GM18498 (cell line): Measurements from ENCODE around the gene GNB1L.

Experiments
- ATAC-seq: cut with Tn5 transposase; IDR thresholded peaks from one replicate; pipeline ENCODE4 v1.9.1; 2021; ENCODE audit warnings: mild to moderate bottlenecking, moderate library complexity; ENCODE audit not compliant: unreplicated experiment

Gene GNB1L, protein sequence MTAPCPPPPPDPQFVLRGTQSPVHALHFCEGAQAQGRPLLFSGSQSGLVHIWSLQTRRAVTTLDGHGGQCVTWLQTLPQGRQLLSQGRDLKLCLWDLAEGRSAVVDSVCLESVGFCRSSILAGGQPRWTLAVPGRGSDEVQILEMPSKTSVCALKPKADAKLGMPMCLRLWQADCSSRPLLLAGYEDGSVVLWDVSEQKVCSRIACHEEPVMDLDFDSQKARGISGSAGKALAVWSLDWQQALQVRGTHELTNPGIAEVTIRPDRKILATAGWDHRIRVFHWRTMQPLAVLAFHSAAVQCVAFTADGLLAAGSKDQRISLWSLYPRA

DNA sequence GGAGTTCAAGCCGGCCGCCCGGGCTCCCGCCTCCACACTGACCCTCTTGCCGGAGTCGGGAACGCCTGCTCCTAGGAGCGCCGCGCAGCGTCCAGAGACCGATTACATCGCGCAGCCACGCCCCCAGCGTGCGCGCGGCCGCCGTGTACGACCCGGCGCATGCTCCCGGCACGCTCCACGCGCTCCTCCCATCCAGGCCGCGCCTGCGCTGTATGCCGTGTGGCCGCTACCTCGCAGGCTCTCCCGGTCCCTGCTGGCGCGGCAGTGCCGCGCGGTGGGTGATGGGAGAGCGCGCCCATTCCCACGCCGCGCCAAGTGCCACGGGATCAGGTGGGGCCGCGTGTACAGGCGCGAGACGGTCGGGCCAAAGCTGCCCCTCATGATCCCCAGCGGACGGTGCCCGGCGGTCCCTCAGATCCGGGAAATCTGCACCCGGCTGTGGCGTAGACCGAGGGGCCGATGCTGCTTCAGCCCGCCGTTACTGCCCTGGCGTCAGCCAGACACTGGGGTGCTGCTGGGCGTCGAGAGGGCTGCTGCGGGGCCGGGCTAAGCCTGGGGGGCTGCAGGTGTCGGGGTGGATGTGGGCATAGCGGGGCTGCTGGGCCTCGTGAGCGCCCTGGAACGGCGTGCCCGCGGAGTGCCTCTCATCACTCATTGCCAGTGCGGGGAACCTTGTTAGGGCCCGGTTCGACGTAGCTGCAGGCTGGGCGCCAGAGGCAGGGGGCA, at the start of gene GNB1L, which contains the start of gene RTL10:
Gene GNB1L, minus strand, starts transcription at position 97 of the 726 bp plus-strand sequence. CDS start 33,519 bp downstream, outside the sequence.
Gene RTL10, minus strand, starts transcription at position 97 of the 726 bp plus-strand sequence. CDS start 2,613 bp downstream, outside the sequence.
- ATAC-seq, result peak; percentile 91

DNA sequence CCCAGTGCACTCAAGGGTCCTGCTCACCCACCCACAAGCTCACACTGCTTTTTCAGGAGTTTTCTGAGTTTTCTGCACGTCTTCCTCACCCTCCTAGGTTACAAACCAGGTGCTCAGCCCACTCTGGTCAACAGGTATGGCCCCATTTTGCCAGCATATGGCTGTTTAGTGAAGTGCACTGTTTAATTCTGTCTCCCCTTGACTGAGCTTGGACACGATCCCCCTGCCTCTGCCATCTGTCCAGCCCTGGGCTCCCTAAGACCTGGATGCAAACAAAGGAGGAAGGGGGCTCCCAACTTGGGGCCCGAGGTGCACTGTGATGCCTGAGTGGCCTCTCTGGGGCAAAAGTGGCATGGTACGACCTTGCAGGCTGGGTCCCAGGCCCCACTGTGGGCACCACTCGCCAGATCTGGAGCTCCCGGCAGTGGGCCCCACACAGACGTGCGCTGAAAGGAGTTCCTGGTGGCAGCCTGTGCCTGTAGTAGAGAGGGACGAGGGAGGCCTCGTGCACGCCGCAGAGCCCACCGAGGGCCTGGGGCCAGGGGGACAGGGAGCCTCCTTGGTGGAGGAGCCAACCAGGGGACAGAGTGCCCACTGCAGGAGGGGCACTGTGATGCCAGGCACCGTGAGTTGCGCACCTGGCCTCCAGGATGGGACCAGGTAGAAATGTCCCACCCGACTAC, 49.6 kb upstream of the GNB1L start:
- ATAC-seq, result no peak

DNA sequence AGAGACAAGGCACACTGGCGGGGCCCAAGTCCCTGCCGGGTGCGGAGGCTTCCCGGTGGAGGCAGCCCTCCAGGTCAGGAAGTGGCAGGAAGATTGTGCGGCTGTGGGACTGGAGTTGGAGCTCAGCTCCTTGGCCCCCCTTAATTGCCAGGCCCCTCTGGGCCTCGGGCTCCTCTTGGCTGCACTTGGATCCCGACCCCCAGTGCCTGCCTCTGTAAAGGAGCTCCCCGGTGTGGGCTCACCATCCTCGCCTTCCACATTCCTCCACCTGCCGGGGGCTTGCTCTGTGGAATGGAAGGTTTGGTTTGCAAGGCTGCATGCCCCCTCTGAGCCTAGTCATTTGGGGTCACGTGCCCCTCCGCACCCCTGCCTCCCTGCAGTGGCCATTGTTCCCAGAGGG, 48.8 kb upstream of the GNB1L start:
- no peak for ATAC-seq

DNA sequence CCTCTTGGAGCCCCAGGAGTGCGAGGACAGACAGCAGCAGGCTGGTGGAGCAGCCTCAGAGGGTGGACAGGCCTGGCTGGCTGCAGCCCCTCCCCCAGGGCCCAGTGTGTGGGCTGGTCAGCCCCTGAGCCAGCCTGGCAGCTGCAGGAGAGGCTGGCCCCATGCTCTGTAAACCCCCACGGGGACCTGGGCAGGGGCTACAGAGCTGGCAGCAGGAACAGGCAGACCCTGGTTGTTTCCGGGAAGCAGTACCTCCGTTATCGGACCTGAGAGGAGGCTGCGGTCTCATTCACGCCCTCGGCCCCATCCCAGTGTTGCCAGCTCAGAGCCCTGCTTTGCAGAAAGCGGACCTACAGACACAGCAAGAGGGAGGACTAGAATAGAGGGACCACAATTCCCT, 48.4 kb upstream of the GNB1L start:
- no peak for ATAC-seq

DNA sequence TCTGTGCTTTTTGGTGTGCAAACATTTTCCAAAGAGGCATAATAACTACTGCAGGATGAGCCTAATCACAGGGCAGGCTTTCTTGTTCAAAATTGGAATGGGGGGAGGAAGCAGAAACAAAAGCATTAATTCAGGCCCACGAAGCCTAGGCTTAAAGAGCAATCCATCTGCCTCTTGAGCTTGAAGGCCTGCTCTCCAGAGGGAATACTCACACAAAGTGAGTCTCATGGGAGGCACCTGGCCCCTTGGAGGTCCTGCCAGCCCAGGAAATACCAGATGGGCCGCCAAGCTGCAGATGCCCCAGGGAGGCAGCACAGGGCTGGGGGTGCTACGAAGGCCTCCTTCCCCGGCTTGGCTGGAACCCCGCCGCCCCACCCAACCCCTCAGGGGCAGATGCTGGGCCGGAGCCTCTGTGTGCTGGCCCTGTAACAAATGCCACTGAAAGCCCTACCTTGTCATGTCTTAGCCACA, 47.6 kb upstream of the GNB1L start:
- no peak for ATAC-seq

DNA sequence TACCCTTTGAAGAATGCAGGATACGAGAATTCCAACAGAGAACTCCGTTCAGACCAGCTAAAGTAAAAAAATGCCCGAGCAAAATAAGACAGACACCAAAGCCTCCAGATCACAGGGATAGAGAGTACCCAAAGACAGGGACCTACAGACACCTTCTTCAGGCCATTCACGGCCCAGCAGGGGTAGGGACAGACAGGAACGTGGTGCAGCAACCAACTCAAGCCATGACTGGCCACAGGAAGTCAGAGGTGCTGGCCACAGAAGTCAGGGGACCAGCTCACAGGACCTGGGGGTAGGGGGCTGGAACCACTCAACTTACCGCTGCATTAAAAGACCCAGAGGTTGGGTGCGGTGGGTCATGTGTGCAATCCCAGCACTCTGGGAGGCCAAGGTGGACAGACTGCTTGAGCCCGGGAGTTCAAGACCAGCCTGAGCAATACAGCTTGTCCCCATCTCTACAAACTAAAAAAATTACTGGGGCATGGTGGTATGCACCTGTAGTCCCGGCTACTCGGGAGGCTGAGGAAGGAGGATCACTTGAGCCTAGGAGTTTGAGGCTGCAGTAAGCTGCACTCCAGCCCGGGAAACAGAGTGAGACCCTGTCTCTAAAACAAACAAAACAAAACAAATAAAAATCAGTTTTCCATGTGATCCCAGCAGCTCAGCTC, 47.0 kb upstream of the GNB1L start:
- no peak for ATAC-seq

DNA sequence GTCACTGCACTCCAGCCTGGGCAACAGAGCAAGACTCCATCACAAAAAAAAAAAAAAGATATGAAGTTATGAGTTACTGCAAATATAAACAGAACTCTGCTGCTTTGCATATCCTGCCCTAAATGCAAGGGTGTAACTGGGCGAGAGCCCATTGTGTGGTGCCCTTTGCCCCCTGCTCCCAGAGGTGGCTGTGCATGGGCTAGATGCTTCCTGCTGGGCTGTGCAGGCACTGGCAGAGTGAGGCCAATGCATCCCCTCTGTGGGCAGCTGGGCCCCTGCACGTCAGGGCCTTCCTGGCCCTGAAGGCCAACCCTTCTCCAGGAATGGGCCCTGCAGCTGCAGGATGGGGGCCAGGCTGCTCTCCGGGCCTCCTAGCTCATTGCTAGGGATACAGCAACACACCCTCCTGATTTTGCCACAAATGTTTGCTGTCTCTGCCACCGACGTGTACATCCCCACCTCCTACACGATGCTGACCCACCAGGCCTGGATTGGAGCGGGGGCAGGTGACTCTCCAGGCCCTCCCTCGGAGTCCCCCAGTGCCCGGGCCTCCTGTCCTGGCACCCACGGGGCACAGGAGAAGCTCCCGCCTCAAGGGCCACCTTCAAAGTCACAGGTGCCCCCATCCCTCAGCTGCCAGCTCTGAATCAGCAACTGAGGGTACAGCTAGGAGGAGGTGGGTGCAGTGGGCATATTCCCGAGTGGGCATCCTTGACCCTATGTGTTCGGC, 46.2 kb upstream of the GNB1L start:
- ATAC-seq, result no peak

DNA sequence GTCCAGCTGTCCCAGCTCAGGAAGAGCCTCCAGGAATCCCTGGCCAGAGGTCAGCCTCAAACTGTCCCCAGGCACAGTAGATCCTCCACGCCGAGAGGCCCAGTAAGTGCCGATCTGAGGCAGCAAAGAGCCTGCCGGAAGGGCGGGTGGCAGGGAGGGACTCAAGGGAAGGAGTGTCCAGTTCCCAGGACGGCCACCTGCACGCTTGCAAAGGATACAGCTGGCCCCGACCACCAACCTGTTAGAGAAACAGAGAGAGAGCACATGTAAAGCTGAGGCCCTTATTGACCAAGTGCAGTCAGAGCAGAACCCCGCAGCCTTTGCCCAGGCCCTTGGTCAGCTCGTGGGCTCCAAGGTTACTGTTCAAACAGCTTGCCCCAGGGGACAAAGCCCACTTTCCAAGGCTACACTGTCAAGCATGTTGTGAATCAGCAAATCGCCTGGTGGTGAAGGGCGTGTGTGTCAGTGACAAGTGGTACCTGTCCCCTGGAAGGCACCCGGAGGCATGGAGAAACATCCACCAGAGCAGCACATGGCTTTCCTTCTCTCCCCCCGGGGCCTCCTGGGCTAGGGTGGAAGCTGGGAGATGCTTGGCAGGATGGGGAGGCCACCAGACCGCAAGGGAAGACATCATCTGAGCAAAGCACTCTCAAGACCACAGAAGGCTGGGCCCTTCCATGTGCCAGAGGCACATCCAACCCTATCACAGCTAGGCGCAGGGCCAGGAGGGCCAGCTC, 44.3 kb upstream of the GNB1L start:
- no peak for ATAC-seq

DNA sequence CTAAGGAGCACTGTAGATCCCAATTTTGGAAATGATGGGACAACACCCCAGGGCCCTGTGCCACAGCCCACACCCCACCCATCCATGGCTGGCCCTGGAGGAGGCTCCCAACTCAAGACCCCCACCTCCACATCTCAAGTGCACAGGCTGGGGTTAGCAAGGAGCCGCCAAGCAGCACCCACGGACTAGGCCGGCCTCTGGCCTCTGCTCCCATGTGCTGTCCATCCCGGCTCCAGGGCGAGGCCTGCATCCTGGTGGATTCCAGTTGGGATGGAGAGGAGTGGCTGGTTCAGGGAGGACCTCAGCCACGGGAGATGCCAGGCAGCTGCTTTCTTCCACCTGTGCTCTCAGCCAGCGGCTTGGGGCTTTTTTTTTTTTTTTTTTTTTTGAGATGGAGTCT, 43.5 kb upstream of the GNB1L start:
- no peak for ATAC-seq

DNA sequence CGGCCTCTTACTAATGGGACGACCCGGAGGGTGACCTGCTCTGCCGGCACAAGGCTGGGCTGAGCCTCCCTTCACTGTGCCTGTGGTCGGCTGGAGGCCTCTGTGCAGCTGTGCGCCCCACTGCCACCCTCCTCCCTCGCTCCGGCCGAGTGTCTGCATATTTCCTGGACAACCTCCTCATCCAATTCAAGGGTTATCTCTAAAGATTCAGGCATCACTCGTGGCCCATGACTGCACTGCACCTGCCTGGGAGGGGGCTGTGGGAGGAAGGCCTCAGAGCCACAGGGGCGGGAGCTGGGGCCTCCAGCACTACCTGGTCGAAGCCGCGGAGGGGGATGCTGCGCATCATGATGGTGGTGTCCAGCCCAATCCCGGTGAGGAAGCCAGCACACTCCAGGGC, 43.1 kb upstream of the GNB1L start:
- ATAC-seq, result no peak

DNA sequence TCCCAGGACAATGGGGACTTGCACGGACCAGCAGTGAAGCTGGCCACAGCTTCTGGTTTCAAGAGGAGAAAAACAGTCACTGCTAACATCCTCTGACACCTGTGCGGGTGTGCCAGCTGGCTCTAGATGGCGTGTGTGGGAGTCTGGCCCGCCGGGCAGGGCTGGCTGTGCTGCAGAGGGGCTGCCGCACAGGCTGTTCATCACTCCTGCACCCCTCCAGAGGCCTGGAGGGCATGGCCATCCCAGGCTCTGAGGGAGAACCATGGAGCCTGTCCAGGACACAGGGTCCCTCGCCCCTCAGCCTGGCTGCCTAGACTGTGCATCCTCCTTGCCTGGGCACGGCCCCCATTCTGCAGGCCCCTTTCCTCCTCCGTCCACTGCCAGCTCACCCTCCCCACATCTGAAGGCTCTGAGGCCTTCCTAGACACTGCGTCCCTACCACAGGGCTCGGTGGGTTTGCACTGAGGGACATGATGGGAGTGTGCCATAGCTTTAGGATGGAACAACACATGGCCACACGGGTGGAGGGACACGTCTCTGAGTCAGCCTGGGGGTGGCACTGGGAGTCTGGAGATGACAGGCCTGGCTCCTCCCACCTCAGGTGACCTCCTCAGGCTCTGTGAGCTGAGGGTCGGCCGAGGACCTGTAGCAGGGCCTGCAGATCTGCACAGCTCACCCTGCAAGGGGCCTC, 42.1 kb upstream of the GNB1L start:
- ATAC-seq, result no peak

DNA sequence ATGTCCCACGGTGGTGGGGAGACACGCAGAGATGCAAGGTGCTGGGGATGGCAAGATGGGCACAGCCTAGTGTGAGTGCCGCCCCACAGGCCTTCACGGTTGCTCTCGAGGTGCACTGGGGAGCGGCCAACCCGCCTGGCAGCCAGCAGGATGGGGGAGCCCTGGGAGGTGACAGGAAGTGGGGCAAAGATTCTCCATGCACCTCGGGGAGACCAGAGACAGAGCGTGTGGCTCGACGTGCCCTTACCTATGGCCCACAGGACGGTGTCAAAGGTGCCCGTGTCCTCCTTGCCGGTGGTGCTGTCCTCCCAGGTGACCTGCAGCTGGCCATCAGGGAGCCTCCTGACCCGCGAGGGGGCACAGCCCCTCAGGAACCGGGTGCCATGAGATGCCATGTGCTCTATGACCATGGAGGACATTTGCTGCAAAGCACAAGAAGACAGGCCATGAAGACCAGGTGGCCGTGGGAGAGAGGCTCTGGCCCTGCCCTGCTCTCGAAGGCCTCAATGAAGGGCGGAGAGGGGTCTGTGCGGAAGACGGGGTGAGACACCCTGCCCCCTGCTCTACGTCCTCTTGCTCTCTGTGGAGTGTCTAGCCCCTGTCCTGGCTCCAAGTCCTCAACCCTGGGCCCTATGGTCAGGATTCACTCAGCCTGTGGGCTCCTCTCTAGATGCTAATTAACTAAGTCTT, 40.6 kb upstream of the GNB1L start:
- no peak for ATAC-seq

DNA sequence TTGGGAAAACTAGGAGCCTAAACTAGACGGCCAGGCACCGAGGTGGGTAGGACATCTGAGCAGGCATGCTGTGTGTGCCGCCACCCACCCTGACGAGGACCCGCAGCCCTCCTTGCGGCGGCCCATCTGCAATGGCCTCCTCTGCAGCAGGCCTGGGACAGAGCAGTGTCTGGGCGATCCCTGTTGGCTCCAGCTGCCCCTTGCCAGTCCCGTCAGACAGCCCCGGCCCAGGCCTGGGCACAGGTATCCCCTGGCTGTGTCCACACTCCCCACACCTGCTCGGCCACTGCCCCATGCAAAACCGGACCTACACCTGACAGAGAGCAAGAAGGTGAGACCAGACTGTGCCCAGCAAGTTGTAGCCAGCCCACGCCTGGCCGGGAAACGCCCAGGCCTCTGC, 38.7 kb upstream of the GNB1L start:
- ATAC-seq, result no peak

DNA sequence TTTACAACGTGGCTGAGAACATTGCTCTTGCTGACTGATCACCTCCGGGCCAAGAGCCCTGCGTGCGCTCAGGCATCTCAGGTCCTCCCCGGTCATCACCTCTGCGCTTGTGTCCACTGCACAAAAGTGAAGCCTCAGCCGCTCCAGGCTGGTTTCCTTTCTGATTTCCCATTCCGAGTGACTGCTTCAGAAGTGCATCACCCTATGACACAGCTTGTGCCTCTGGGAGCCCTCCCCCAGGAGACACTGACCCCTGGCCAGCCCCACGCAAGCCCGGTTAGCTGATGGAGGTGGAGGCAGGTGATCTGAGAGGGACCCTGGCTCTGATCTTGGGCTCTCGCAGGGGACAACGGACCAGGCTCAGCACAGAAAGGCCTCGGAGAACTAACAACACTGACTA, 38.3 kb upstream of the GNB1L start:
- ATAC-seq, result no peak

DNA sequence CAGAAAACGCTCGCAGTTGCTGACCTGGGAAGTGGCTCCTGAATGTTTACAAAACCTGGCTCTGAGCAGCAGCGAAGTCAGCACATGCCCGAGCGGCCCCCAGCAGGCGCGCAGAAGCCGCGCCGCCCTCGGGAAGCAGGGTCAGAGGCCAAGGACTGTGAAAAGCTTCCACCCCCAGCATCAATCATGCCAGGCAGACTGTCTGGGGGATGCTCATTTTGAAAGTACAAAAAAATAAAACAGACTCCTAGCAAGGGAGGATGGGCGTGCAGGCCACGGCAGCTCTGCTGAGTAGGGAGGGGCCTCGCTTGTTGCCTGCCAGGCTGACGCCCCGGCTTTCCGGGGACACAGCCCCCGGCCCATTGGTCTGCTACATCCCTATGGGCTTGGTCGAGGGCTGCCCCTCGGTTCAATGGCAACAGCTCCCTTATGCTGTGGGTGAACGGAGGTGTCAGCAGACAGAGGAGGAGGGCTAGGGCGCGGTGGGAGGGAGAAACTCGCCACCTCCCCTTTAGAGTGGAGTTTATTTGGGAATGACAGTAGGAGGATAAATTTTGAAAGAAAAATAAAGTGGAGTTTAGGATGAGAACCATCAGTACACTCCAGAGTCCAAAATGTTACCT, 37.7 kb upstream of the GNB1L start:
- peak; percentile 30 for ATAC-seq

DNA sequence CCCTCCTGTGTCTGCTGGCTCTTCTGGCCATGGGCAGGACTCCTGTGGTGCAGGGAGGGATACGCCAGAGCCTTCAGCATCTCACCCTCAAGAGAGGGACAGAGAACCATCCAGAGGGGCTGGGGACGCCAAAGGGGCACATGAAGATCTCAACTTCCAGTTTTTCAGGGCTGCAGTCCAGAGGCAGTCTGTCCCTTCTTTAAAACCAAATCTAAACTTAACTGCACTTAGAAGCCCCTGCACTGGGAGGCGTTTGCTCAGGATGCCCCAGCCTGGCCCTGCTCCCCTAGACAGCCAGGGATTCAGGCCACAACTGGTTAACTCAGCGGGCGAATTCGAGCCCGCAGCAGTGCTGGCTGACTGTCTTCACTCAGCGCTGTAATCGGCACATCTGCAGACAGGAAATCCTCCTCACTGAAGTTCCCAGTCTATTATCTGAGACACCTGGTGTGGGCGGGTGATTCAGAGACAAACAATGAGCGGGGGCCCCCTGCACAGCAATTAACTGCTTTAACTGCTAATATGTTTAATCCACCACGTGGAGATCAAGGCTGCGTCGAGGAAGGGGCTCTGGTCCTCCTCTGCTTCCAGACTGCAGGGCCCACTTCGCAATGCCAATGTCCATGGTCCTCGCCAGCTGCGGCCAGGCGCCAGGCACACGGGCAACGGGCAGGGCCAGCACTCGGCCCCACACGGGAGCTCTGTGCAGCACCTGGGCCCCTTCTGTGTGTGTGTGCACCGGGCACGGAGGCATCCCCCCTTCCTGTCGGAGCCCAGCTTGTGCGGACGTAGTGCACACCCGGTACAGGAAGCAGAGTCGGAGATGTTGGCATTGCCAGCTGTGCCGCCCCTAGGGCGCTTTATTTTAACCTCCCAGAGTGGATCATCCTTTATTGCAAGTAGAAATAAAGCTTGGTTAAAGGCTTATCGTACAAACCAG, 36.9 kb upstream of the GNB1L start:
- ATAC-seq, result peak; percentile 65
